Medulla oblongata (tissue), 1 donor: ENCODE results near the gene CPVL.

ENCODE experiments used
- DNase-seq: peaks from one replicate; pipeline ENCODE4 v3.0.0-alpha.2; 2015; ENCODE audit errors: extremely low spot score

Gene CPVL

GRCh38 chr7:28973591-28973990, 172.7 kb downstream of the CPVL start:
- DNase-seq = no peak

GRCh38 chr7:28964056-28964455, 182.3 kb downstream of the CPVL start:
- DNase-seq = no peak

GRCh38 chr7:28961972-28962371, 184.4 kb downstream of the CPVL start:
- DNase-seq = no peak

DNA sequence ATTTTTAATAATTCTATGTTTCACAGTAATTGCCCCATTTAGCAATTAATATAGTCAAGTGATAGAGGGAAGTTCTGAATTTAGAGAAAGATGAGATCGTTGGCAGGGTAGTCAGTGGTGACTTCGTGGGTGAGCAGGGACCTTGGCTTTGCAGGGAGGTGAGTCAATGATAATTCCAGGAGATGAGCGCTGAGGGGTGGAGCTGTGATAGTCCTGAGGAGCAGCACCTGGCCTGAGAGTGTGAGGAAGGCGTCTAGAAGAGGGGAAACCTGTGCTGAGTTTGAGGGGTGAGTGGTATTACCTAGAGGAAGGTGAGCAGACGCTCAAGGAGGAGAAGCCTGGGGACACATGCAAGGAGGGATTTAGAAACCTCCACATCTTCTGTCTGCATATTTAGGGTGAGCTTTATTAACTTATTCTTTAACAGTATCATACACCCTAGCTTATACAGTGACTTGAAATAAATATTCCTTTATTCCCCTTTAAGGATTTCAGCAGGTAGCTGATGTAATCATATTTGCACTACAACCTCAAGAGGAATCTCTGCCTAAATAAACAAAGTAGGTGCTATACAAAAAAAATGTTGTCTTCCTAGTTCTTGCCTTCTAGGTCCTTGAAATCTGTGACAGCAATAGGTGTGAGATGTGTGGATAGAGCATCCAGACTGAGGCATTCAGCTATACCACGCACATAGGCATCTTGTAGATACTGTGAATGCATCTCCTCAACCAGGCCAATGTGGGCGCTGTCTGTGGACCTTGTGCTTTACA, 186.1 kb downstream of the CPVL start:
- no peak for DNase-seq

- DNase-seq = no peak
Observed at GRCh38 chr7:28958980-28959347, 187.4 kb downstream of the CPVL start.

DNA sequence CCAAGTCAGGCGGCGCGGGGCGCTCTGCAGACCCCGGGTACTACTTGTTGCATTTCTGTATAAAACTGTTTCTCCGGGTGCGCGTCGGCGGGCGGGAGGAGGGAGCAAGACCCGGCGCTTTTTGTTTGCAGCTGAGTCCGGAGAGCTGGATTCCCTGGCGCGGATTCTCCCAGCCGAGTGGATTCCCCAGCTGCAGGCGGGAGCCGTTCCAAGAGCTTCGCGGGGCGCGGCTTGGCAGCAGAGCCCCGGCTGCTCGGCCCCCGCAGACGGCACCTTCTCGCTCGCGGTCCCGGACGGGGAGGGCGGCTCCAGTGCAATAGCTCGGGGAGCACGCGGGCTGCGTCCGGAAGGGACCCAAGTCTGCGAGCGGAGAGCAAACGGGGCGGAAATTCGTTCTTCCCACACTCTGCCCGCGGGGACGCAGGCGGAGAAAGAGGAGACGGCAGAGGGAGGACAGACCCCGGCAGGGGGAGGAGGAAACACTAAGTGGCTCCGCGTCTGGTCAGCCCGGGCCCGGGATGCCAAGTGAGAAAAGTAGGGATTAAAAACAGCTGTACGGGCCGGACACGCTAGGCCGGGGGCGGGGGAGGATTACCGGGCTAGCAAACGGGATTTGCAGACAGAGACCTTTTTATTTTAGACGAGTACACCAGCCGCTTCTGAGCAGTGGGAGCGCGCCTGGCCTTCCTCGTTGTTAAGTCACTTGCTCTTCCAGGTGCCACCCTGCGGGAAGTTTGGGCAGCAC, 187.9 kb downstream of the CPVL start, which contains the start of gene TRIL:
TSS of gene TRIL (minus strand) at position 96 of the 745 bp plus-strand sequence. CDS start 284 bp downstream, outside the sequence.
- peak; percentile 67 for DNase-seq

DNA sequence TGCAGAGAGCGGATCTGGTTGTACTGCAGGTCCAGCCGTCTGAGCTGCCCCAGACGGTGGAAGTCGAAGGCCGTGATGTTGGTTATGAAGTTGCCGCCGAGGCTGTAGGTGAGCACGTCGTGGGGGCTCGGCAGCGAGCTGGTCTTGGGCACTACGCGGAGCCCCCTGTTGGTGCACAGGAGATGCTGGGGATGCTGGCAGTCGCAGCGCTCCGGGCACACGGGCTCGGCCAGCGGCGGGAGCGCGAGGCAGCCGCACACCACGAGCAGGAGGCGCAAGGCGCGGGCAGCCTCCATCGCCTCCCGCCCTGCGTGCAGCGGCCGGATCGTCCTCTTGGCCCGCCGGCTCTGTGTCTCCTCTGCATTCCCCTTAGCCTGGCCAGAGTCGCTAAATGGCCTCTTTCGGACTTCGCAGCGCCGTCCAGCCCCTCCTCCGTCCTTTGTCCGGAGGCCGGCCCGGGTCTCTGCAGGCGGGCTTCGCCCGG, 188.5 kb downstream of the CPVL start:
- no peak for DNase-seq

DNA sequence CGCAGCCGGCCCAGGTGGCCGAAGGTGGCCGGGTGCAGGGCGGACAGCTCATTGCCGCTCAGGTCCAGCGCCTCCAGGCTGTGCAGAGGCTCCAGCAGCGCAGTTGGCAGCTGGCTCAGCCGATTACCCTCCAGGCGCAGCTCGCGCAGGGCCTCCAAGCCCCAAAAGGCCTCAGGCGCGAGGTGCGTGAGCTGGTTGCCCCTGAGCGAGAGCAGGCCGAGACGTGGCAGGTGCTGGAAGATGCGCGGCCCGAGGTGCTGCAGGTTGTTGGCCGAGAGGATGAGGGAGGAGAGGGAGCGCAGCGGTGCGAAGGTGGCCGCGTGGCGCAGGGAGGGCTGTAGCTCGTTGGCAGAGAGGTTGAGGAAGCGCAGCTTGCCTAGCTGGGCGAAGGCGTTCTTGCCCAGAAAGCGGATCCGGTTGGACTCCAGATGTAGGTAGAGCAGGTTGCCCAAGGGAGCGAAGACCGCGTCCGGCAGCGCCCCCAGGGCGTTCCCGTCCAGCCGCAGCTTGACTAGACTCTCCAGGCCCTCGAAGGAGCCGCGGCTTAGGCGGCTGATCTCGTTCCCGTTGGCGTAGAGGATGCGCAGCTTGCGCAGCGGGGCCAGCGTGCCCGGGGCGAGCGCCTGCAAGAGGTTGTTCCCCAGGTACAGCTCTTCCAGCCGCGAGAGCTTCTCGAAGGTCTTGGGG, 189.1 kb downstream of the CPVL start:
- DNase-seq = no peak

- DNase-seq = peak; percentile 43
Observed at GRCh38 chr7:28956608-28957063, 189.7 kb downstream of the CPVL start.

DNA sequence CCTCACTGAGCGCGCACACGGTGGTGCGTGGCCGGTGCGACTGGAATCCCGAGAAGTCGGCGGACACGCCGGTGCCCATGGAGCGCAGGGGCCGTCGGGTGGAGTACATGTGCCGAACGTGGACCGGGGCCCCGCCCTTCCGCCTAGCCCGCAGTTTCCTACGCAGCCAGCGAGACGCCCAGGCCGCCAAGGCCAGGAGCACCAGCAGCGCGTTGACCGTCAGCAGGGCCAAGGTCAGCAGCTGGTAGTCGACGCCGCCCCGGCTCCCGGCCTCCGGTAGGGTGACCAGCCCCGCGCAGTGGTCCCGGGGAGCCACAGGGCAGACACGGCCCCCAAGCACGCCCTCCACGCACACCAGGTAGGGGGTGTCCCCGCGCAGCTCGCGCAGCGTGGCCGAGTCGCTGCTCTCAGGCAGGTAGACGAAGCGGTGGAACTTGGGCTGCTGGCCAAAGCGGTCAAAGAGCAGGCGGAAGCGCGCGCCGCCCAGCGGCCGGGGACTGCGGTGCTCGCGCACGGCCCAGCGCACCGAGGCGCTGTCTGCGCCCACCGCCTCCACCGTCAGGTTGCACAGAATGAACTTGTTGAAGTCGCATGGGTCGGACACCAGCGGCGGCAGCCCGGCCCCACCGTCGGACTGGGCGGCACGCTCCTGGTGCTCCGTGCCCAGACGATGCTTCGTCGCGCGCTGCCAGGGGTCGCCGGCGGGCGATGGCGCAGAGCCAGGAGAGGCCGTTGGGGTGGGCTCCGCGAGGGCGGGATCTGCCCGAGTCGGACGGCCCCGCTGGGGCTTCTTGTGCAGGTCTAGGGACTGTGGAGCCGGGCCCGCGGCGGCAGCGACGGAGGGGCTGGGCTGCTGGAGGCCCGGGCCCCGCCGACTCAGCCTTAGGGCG, 190.4 kb downstream of the CPVL start:
- DNase-seq = peak; percentile 65

GRCh38 chr7:28955356-28955717, 191.0 kb downstream of the CPVL start:
- no peak for DNase-seq

GRCh38 chr7:28954946-28955345, 191.4 kb downstream of the CPVL start:
- peak; percentile 34 for DNase-seq

- DNase-seq = no peak
Observed at GRCh38 chr7:28954471-28954870, 191.9 kb downstream of the CPVL start.

GRCh38 chr7:28953633-28954032, 192.7 kb downstream of the CPVL start:
- no peak for DNase-seq
